GM18909 (cell line): ENCODE results near the gene DNAH6.
"Not testable (repeated sequence)": the region's sequence is repeated elsewhere in the genome, so short reads cannot be mapped to it uniquely, and the experiment has no call there.

ENCODE experiments used
- ATAC-seq: cut with Tn5 transposase; IDR thresholded peaks from one replicate; pipeline ENCODE4 v1.9.1; 2021; ENCODE audit warnings: mild to moderate bottlenecking; ENCODE audit not compliant: unreplicated experiment, poor library complexity

Gene DNAH6

GRCh38 chr2:84496386-84496785, 19.9 kb upstream of the DNAH6 start:
- ATAC-seq: no peak

DNA sequence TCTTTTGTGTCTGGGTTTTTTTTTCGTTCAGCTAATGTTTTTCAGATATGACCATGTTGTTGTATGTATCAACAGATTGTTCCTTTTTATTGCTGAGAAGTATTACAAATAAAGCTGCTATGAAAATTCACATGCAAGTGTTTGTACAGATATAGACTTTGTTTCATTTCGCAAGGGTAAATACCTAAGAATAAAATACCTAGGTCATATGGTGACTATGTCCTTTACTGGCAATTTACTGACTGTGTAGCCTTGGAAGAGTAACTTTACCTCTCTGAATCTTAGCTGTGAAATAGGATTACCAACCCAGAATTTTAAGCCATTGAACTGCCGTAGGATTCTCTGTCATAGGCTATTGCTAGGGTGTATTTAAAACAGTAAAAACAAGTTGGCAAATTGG, 19.0 kb upstream of the DNAH6 start:
- no peak for ATAC-seq

GRCh38 chr2:84498150-84498799, 18.0 kb upstream of the DNAH6 start:
- ATAC-seq: no peak

DNA sequence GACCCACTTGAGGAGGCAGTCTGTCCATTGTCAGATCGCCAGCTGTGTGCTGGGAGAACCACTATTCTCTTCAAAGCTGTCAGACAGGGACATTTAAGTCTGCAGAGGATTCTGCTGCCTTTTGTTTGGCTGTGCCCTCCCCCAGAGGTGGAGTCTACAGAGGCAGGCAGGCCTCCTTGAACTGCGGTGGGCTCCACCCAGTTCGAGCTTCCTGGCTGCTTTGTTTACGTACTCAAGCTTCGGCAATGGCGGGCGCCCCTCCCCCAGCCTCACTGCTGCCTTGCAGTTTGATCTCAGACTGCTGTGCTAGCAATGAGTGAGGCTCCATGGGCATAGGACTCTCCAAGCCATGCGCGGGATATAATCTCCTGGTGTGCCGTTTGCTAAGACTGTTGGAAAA, 5.3 kb upstream of the DNAH6 start:
- ATAC-seq: not testable (repeated sequence)

GRCh38 chr2:84515788-84516187, 510 bp upstream of the DNAH6 start:
- ATAC-seq: no peak

- ATAC-seq: no peak
Observed at GRCh38 chr2:84519332-84519957, 3.1 kb downstream of the DNAH6 start.

DNA sequence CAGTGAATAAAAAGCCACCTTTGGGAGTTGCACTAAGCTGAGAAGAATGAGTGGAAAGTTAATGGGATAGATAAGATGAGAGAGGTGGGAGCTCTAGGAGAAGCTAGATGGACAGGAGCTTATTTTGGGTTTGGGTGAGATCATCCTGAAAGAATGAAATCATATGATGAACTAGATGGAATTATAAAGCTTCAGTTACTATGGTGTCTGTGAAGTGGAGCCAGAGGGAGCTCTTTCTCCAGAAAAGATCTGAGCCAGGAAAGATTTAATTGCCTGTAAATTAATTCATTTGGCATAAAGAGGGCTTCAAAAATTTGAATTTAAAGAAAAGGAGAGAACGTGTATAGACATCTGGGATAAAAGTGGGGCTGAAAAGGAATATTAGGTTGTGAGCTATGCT, 10.3 kb downstream of the DNAH6 start:
- ATAC-seq: no peak

GRCh38 chr2:84527137-84528129, 11.1 kb downstream of the DNAH6 start:
- no peak for ATAC-seq

DNA sequence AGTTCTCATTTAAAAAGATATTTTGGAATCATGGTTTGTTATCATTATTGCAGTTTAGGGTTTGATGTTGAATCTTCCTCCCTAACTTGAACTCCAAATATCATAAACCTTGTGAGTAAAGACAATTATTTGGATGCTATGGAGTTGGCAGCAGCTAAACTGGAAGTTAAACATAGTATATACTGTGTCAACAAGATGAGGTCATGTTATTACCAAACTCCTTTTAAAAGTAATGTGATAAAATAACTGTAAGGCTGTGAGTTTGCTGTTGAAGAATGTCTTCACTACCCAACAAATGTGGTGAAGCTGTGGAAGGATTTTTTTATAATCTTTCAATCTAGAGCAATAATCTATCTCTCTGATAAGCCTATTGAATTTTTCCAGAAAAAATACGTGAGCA, 16.0 kb downstream of the DNAH6 start:
- no peak for ATAC-seq

DNA sequence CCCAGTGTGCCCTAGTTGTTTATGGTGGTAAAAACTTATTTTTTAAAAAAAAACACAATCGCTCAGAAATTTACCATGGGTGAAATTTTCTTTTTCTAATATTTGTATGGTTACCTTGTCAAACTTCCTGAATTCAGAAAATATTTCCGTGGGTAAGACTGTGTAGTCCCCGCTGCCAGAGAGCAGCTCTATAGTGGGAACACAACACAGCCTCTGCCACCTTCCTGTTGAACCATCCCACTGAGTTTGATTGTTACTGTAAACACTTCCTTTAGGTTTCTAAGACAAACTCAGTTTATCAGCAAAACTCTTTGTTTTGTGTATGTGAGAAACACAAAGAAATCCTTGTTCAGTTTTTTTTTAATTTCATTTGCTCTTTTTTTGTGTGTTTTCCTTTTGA, 17.9 kb downstream of the DNAH6 start:
- ATAC-seq: no peak

- no peak for ATAC-seq
Observed at GRCh38 chr2:84537251-84537650, 21.0 kb downstream of the DNAH6 start.

DNA sequence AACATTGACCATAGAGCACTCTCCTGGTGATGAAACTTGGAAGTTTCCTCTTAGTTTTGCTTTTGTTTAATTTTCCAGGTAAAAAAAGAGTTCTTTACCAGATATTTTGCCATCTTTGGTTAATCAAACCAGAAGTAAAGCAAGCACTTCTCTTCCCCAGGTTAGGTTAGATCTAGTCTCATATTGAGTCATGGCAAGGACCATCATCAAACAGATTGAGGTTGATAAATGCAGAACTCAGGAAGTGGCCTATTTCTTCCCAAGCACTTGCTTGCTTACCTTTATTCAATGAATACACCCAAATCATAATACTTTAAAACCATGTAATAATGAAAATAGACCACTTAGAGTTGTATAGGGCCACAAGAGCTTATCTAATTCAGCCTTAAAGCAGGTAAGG, 23.4 kb downstream of the DNAH6 start:
- no peak for ATAC-seq

- no peak for ATAC-seq
Observed at GRCh38 chr2:84545005-84545404, 28.7 kb downstream of the DNAH6 start.

DNA sequence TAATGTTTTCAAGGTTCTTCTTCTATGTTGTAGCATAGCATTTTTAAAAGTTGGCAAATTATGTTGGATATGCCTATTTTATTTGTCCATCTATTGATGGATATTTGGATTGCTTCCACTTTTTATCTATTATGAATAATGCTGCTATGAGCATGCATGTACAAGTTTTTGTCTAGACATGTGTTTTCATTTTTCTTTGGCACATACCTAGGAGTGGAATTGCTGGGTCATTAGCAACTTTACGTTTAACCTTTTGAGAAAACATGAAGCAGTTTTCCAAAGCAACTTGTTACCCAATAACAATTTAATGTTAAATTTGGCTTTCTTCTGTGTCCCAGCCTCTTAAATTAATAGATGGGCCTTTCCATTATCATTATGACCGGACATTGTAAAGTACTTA, 30.3 kb downstream of the DNAH6 start:
- ATAC-seq: no peak

DNA sequence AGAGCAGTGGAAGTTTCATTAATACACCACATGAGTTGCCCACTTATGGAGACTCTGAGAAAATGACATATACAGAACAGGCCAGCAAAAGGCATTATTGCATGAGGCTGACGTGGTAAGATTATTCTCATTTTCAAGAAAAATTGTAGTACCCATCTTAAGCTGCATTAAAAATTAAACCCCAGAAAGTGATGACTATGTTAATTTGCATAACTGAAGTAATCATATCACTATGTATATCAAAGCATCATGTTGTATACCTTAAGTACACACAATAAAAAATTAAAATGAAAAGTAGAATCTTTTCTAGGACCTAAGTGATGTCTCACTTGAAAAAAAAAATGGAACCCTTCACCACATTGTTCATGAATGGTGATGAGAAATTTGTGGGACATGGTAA, 32.0 kb downstream of the DNAH6 start:
- ATAC-seq: no peak

GRCh38 chr2:84550916-84551315, 34.6 kb downstream of the DNAH6 start:
- ATAC-seq: no peak

- ATAC-seq: not testable (repeated sequence)
Observed at GRCh38 chr2:84551526-84551925, 35.2 kb downstream of the DNAH6 start.

- ATAC-seq: peak; percentile 54
Observed at GRCh38 chr2:84556190-84556589, 39.9 kb downstream of the DNAH6 start.

DNA sequence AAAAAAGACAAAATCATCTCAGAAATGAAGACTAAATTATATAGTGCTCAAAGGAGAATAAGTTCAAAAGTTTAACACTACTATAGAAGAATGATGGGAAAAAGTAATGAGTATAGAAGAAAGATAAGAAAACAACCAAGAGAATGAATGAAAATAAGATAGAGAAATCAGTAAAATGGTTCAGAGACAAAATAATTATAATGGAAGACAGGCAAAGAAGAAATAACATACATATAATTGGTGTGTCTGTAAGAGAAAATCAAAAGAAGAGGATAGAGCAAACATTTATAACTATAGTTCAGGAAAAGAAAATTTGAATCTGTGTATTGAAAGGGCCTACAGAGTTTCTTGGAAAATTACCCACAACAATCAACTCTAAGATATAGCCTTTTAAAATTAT, 43.5 kb downstream of the DNAH6 start:
- no peak for ATAC-seq

GRCh38 chr2:84579661-84580060, 63.4 kb downstream of the DNAH6 start:
- ATAC-seq: no peak

GRCh38 chr2:84603911-84604310, 87.6 kb downstream of the DNAH6 start:
- ATAC-seq: no peak
